OCI-LY3 (cell line): ENCODE data around the gene XCR1.
"Not testable (repeated sequence)": the region's sequence is repeated elsewhere in the genome, so short reads cannot be mapped to it uniquely, and the experiment has no call there.

Experiments
- H2AFZ ChIP-seq: fragments of 200-600, 300-600 bp; shearing (Covaris generic); 2 replicates; pipeline ENCODE4 v1.6.0; 2014; ENCODE audit warnings: antibody characterized with exemption, low read depth, low read length
- H3K27ac ChIP-seq: fragments of 200-600, 300-600 bp; sonication (generic); 2 replicates; pipeline ENCODE4 v1.5.1; 2014; ENCODE audit warnings: mild to moderate bottlenecking, low read length, moderate library complexity, mixed read lengths
- H3K27me3 ChIP-seq: fragments of 200-600, 300-600 bp; sonication (generic); 2 replicates; pipeline ENCODE4 v1.6.1; 2014; ENCODE audit warnings: low read depth, low read length, mixed read lengths
- H3K36me3 ChIP-seq: fragments of 200-600, 300-600 bp; sonication (generic); replicated peaks from 2 replicates; pipeline ENCODE3; 2014; ENCODE audit warnings: low read depth, low read length, mixed read lengths
- H3K4me1 ChIP-seq: fragments of 300-600, 200-600 bp; sonication (generic); 2 replicates; pipeline ENCODE4 v1.6.1; 2014; ENCODE audit warnings: low read length, mixed read lengths
- H3K4me2 ChIP-seq: fragments of 200-600, 300-600 bp; sonication (generic); 2 replicates; pipeline ENCODE4 v1.6.1; 2014; ENCODE audit warnings: low read length, mixed read lengths
- H3K4me3 ChIP-seq: fragments of 300-600, 200-600 bp; sonication (generic); 2 replicates; pipeline ENCODE4 v1.5.1; 2014; ENCODE audit warnings: antibody characterized with exemption, mild to moderate bottlenecking, low read length, moderate library complexity
- H3K79me2 ChIP-seq: fragments of 300-600, 200-600 bp; shearing (Covaris generic); 2 replicates; pipeline ENCODE4 v1.6.1; 2014; ENCODE audit warnings: mild to moderate bottlenecking, low read length, mixed read lengths
- H3K9ac ChIP-seq: fragments of 300-600, 200-600 bp; shearing (Covaris generic); 2 replicates; pipeline ENCODE4 v1.6.0; 2014; ENCODE audit warnings: mild to moderate bottlenecking, low read length, moderate library complexity
- H3K9me3 ChIP-seq: fragments of 200-600, 300-600 bp; shearing (Covaris generic); 2 replicates; pipeline ENCODE4 v1.6.1; 2014; ENCODE audit warnings: low read length, mixed read lengths; ENCODE audit not compliant: insufficient read depth
- H4K20me1 ChIP-seq: fragments of 200-600, 300-600 bp; sonication (generic); 2 replicates; pipeline ENCODE4 v1.6.1; 2016; ENCODE audit warnings: low read length, mixed read lengths; ENCODE audit not compliant: insufficient read depth
- EZH2phosphoT487 ChIP-seq: fragments of 200-600 bp; shearing (Covaris generic); IDR thresholded peaks from 2 replicates; pipeline ENCODE4 v1.6.1; 2018; ENCODE audit warnings: antibody characterized with exemption, mixed run types, low read depth
- TF ChIP-seq, protein P1 (sequence below): fragments of 200-600, 300-600 bp; sonication (generic); IDR thresholded peaks from 2 replicates; pipeline ENCODE4 v1.5.1; 2014; ENCODE audit warnings: antibody characterized with exemption, low read length, low read depth

The XCR1 gene

DNA sequence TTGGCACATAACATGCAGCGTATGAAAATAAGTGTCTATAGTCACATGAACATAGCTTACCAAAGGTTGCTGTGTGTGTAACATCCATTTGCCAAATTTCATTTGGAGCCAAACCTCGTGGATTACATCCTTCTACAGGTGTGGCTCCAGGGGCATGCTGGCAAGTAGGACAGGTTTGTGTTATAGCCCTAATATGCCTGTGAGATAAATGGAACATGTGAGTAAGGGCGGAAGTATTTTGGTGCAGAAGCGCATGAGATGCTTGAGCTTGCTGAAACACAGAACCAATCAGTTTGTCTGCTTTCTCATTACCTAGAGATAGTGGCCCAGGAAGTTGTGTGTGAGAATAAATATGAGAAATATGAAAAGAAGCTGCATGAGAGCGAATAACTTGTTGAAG, 21.8 kb upstream of the XCR1 start:
- Histone ChIP-seq H4K20me1 (no peaks in the 10 kb centered on the region), H3K9ac (no peak overlapping the region), H3K4me2 (no peak overlapping the region), H2AFZ (no peak overlapping the region), H3K4me1 (peaks cover 9% of the 10 kb centered on the region), H3K9me3 (no peaks in the 10 kb centered on the region), H3K27me3 (peaks cover 41% of the 10 kb centered on the region), H3K36me3 (no peaks in the 10 kb centered on the region), H3K4me3 (no peak overlapping the region), H3K27ac (no peak overlapping the region), H3K79me2 (no peaks in the 10 kb centered on the region)
- TF ChIP-seq EZH2phosphoT487 = no peak
- TF ChIP-seq, protein P1, sequence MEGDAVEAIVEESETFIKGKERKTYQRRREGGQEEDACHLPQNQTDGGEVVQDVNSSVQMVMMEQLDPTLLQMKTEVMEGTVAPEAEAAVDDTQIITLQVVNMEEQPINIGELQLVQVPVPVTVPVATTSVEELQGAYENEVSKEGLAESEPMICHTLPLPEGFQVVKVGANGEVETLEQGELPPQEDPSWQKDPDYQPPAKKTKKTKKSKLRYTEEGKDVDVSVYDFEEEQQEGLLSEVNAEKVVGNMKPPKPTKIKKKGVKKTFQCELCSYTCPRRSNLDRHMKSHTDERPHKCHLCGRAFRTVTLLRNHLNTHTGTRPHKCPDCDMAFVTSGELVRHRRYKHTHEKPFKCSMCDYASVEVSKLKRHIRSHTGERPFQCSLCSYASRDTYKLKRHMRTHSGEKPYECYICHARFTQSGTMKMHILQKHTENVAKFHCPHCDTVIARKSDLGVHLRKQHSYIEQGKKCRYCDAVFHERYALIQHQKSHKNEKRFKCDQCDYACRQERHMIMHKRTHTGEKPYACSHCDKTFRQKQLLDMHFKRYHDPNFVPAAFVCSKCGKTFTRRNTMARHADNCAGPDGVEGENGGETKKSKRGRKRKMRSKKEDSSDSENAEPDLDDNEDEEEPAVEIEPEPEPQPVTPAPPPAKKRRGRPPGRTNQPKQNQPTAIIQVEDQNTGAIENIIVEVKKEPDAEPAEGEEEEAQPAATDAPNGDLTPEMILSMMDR = no peak

DNA sequence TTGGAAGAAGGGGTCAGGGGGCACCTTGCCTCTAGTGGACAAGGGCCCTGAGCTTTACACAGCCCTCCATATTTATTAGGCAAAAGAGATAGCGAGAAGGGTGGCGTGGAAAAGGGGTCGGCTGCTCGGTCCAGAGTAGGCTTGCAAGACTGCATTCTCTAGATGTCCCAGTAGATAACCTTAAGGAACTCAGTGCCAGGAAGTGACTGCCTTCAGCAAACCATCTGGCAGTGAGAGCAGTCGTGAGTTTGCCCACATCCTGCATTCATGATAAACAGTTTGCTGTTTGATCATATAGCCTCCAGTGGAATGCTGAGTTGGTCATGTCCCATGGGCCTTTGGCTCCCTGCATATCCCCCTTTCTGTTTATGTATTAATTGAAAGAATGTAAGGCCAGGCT, 18.9 kb upstream of the XCR1 start:
- H3K4me2 ChIP-seq, H3K9me3 ChIP-seq, H3K36me3 ChIP-seq, H4K20me1 ChIP-seq, H3K9ac ChIP-seq, H2AFZ ChIP-seq, H3K4me3 ChIP-seq, H3K79me2 ChIP-seq, H3K27ac ChIP-seq, H3K4me1 ChIP-seq: not testable (repeated sequence)
- H3K27me3 ChIP-seq = peaks cover 24% of the 10 kb centered on the region

- no peaks in the 10 kb centered on the region for H3K27me3 ChIP-seq
- peaks cover 11% of the 10 kb centered on the region for H3K4me1 ChIP-seq
- H3K4me2 ChIP-seq = no peak overlapping the region
- H3K36me3 ChIP-seq = no peaks in the 10 kb centered on the region
- H3K9me3 ChIP-seq = no peaks in the 10 kb centered on the region
- H3K27ac ChIP-seq = no peak overlapping the region
- H3K79me2 ChIP-seq = no peaks in the 10 kb centered on the region
- H3K9ac ChIP-seq = no peak overlapping the region
- no peaks in the 10 kb centered on the region for H4K20me1 ChIP-seq
- TF ChIP-seq EZH2phosphoT487 = no peak
- TF ChIP-seq, protein P1 = no peak
- no peak overlapping the region for H2AFZ ChIP-seq
- no peak overlapping the region for H3K4me3 ChIP-seq
Measured at GRCh38 chr3:46038916-46039315, 11.6 kb upstream of the XCR1 start.

GRCh38 chr3:46038071-46038470, 10.8 kb upstream of the XCR1 start:
- not testable (repeated sequence) for H3K9me3 ChIP-seq, H3K4me3 ChIP-seq, H3K9ac ChIP-seq, H2AFZ ChIP-seq, H3K79me2 ChIP-seq, H3K27me3 ChIP-seq, H3K27ac ChIP-seq, H3K4me2 ChIP-seq, H4K20me1 ChIP-seq, H3K36me3 ChIP-seq
- H3K4me1 ChIP-seq = peaks cover 11% of the 10 kb centered on the region

DNA sequence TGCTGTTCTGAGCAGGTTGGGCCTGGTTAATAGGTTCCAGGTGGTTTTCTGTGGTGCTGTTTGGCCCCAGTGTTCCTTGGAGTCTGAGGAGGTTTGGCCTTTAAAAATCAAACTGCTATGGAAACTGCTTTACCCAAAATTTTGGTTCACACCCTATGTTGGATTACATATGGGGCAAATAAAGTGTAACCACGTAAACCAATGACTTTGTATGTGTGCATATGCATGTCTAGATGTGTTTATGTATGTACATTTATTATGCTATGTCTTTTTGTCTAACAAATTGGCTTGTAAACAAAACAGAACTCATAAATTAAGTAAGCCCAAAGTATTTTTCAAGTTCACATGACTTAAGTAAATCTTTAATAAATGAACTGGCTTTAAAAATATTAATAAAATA, 8.9 kb upstream of the XCR1 start:
- no peaks in the 10 kb centered on the region for H3K27me3 ChIP-seq
- H2AFZ ChIP-seq = no peak overlapping the region
- H3K9ac ChIP-seq = no peak overlapping the region
- TF ChIP-seq, protein P1 = no peak
- no peak for TF ChIP-seq EZH2phosphoT487
- H3K4me3 ChIP-seq = no peak overlapping the region
- peaks cover 2% of the 10 kb centered on the region for H3K36me3 ChIP-seq
- H3K9me3 ChIP-seq = no peaks in the 10 kb centered on the region; the same call in 1 of the 2 replicates
- no peaks in the 10 kb centered on the region for H3K79me2 ChIP-seq
- H3K27ac ChIP-seq = no peak overlapping the region
- no peaks in the 10 kb centered on the region for H4K20me1 ChIP-seq
- H3K4me1 ChIP-seq = peaks cover 11% of the 10 kb centered on the region
- H3K4me2 ChIP-seq = no peak overlapping the region
